HG03460 (cell line): ENCODE results near the gene DPYSL4.

Experiments used
- ATAC-seq: cut with Tn5 transposase; IDR thresholded peaks from one replicate; pipeline ENCODE4 v1.9.1; 2021; ENCODE audit not compliant: unreplicated experiment

DPYSL4 gene

GRCh38 chr10:132176623-132177500 is 9.9 kb upstream of the DPYSL4 start:
- ATAC-seq: no peak

- no peak for ATAC-seq
Observed at GRCh38 chr10:132178046-132178445, 8.7 kb upstream of the DPYSL4 start.

- no peak for ATAC-seq
Observed at GRCh38 chr10:132178672-132179545, 7.8 kb upstream of the DPYSL4 start.

- no peak for ATAC-seq
Observed at GRCh38 chr10:132179551-132180392, 7.0 kb upstream of the DPYSL4 start.

- no peak for ATAC-seq
Observed at GRCh38 chr10:132180736-132181135, 6.0 kb upstream of the DPYSL4 start.

- no peak for ATAC-seq
Observed at GRCh38 chr10:132181691-132182425, 4.9 kb upstream of the DPYSL4 start.

GRCh38 chr10:132182591-132182990 is 4.2 kb upstream of the DPYSL4 start:
- ATAC-seq: no peak

- no peak for ATAC-seq
Observed at GRCh38 chr10:132183046-132183445, 3.7 kb upstream of the DPYSL4 start.

DNA sequence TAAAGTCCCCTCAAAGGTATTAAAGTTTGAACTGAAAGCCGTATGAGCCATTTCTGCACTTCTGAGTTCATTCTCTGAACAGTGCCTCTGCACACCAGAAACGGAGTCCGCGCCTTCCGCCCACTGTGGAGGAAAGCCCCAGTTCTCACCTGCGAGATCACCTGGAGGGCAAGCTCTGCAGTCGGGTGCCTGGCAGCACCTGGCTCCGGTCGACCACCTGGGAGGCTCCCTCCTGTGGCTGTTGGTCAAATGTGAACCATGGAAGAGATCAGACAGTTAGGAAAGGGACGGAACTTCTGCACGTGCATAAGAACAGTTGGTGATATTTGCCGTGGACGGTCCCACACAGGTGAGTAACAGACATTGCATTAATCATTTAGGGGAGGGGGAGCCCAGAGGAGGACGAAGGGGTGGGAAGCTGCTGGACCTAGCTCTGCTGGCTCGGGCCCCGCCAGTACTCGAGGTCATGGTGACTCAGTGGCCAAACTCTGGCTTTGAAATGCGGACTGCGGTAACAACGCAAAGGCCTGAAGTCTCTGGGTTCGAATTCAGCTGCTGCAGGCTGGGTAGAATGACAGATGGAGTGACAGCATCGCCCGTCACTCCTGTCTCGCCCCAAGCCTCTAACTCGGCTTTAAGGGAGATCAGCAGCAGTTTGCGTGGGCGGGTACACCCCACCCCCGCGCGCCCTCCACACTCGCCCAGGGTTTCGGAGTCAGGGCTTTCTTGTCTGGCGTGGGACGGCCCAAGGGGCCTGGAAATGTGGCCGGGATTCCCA is 1.7 kb upstream of the DPYSL4 start:
- ATAC-seq: no peak

DNA sequence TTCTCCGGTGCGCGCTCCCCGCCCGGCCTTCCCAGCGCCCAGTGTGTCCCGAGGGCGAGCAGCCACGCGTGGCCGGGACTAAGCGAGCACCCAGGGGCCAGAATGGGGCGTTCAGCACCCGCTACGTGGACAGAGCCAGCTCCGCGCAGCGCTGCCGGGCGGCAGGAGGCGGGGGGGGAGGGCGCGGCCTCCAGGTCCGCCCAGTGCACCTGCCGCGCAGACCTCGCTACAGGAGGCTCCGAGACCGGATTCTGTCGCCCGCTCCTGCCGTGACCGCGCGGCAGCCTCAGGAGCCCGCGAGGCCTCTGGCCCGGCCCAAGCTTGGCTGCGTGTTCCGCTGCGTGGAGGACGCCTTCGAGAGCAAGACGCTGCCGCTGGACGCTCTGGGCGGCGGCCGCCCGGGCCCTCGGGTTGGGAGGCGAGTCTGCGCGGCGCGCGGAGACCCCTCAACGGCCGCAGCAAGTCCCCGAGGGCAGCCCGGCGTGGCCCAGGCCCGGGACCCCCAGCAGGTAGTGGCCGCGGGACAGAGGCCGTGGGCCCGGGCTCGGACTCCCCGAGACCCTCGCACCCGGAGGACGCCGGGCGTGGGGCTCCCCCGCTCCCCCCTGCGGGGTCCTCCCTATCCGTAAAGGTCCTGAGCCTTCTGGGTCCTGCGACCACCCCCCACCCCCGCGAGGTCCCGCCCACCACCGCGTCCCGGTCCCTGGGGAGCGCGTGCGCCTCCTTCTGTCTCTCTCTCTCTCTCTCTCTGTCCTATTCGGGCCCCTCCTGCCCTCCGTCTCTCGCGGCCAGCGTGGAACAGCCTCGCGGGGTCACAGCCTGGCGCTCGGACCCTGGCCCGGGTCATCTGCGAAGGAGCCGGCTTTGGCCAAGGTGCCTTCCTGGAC is 904 bp upstream of the DPYSL4 start:
- ATAC-seq: no peak

GRCh38 chr10:132187430-132188138 is 836 bp downstream of the DPYSL4 start:
- no peak for ATAC-seq

- ATAC-seq: no peak
Observed at GRCh38 chr10:132188331-132188730, 1.6 kb downstream of the DPYSL4 start.

DNA sequence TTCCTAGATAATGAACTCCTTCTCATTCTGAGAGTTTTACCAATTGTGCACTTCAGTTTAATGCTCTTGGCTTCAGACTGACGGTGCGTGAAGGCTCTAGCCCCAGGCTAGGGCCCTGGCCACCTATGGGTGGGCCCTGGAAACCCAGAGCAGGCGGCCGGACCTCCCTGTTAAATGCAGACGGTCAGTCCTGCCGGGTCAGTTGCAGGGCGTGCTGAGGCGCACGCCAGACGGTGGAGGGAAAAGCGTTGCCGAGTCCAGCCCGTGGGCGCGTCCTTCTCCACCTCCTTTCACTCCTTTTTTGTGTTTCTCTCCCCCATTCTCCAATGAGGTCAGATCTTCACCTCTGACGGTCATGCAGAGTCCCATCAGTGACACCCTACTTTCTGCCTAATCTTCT is 2.3 kb downstream of the DPYSL4 start:
- ATAC-seq: no peak

GRCh38 chr10:132189810-132190422 is 3.2 kb downstream of the DPYSL4 start:
- ATAC-seq: no peak

GRCh38 chr10:132192076-132192975 is 5.6 kb downstream of the DPYSL4 start:
- ATAC-seq: no peak

DNA sequence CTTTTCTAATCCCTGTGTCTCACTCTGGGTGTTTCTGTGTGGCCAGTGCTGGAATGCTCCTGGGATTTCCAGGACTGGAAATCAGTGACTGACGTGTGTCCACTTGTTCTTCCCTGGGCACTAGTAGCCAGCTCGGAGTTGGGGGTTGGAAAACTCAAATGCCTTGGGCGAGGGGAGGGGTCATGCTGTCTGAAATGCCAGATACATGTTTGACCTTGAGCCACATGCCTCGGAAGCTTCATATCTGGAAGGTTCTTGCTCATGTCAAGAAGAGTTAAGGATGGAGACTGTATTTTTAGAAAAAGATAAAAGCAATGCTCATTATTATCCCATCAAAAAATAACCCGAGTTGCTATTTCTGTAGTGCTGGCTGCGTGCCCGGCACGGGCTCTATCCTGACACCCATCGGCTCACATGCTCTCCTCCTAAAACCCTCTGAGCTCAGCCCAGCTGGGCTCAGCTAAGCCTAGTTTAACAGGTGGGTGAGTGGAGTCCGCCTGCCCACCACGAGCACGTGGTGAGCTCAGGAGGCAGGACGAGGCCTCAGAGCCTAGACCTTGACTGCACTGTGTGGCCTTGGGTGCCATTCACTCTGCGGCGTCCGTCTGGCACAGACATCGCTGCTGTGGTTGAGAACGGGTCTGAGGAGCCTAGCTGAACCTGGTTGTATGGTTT is 6.4 kb downstream of the DPYSL4 start:
- no peak for ATAC-seq
